NCI-H2171 treated with DMSO at 0.1 percent for 48 hours (cell line): ENCODE results near the gene TOE1.
"Not testable (repeated sequence)": the region's sequence is repeated elsewhere in the genome, so short reads cannot be mapped to it uniquely, and the experiment has no call there.

Experiments used
- DNase-seq: peaks from one replicate; lab custom pipeline; 2025; lab: John Stamatoyannopoulos, UW

The TOE1 gene

GRCh38 chr1:45355683-45356082 lies 15.7 kb downstream of the TOE1 start:
- DNase-seq, result no peak

GRCh38 chr1:45356186-45356585 lies 16.2 kb downstream of the TOE1 start:
- no peak for DNase-seq

DNA sequence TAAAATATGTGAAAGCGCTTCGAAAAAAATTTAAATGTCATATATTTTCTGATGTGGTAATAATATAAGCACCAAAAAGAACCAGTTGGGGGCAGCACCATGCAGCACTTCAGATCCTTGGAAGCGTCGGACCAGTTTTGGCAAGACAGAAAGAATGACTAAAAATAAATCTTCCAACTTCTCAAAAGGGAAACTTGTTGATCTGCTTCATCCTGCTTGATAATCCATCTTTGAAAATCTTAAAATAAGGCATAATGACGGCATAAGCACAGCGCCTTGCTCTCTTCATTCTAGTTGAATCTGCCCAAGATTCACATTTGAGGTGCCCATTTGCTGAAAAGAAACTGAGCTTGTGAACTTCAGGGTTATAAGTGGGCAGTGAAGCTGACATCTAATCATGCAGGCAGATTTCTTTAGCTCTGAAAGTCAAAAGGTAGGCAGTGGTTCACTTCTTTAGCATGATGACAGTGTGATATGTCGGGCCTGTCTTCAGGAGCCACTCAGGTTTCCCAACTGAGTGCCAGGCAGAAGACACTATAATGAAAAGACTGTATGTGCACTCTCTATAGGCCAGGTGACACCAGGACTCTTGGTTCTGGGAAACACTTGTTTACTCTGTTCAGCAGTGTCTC lies 20.0 kb downstream of the TOE1 start:
- DNase-seq, result peak; percentile 43

GRCh38 chr1:45360981-45361380 lies 21.0 kb downstream of the TOE1 start:
- DNase-seq, result not testable (repeated sequence)

- no peak for DNase-seq
These were observed 24.3 kb downstream of the TOE1 start for GRCh38 chr1:45364294-45364693.

GRCh38 chr1:45365051-45365450 lies 25.1 kb downstream of the TOE1 start:
- DNase-seq, result no peak

DNA sequence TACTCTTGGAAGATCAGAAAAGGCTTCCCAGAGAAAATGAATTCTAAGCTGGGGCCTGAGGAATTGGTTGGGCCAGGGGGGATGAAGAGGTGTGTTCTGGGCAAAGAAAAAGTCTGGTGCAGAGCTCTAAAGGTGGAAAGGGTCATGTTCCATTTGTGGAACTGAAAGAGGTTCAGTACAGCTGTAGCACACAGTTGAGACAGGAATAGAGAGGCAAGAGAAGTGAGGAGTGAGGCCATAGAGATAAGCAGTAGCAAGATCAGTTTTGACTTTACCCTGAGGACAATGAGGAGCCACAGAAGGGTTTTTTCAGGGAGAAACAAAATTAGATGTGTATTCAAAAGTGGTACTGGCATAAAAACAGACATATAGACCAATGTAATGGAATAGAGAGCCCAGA lies 30.6 kb downstream of the TOE1 start:
- no peak for DNase-seq

- DNase-seq, result no peak
These were observed 33.6 kb downstream of the TOE1 start for GRCh38 chr1:45373573-45373972.

- DNase-seq, result no peak
These were observed 35.4 kb downstream of the TOE1 start for GRCh38 chr1:45375104-45376090.

GRCh38 chr1:45378184-45378583 lies 38.2 kb downstream of the TOE1 start:
- peak; percentile 17 for DNase-seq

- DNase-seq, result no peak
These were observed 39.6 kb downstream of the TOE1 start for GRCh38 chr1:45379524-45379923.

DNA sequence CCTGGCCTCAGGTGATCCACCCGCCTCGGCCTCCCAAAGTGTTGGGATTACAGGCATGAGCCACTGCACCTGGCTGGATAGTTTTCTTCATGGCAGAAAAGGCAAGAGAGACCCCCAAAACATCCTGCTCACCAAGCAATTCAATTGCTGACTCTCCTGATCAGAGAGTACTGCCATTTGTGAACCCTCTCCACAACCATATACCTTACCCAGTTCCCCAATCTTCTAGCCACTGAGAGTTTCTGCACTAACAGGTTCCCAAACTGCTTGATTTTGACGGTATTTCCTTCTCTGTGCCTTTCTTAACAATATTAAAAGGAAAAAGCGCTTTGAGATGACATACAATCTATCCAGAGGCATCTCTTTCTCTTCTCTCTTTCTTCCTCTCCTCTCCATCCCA lies 40.2 kb downstream of the TOE1 start:
- DNase-seq, result no peak

- DNase-seq, result no peak
These were observed 40.8 kb downstream of the TOE1 start for GRCh38 chr1:45380730-45381129.

DNA sequence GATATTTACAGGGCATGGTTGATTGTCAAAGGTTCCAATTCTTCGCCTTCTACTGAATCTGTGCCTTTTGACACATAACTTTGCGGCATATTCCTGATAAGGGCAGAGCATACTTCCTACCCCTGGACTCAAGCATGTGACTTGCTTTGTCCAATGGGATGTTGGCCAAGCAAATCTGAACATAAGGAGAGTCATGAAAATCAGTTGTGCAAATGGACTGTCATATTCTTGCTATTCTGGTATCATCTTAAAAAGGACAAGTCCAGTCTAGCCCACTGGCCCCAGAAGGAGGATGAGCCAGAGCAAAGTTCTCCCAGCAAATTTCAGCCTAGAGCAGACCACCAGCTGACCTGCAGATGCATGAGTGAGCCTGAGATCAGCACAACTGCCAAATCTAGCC lies 41.3 kb downstream of the TOE1 start:
- no peak for DNase-seq

DNA sequence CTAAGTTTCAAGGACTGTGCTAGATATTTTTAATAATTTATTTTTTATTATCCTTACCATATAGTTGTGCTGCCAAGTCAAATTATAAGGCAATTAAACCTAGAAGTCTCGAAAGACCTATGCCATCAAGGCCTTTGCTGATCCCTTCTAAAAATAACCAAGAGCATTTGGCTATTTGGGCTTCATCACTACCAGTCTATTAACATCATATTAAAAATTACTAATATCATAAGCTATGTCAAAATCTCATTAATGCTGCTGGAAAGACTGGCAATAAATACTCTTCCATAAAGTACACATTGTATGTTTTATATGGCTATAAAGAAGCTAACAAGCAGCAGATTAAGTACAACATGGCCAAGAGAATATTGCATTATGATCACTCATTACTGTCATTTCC lies 43.2 kb downstream of the TOE1 start:
- no peak for DNase-seq

GRCh38 chr1:45384213-45384612 lies 44.2 kb downstream of the TOE1 start:
- DNase-seq, result not testable (repeated sequence)

GRCh38 chr1:45385302-45385701 lies 45.3 kb downstream of the TOE1 start:
- DNase-seq, result peak; percentile 94

GRCh38 chr1:45386219-45386618 lies 46.2 kb downstream of the TOE1 start:
- DNase-seq, result no peak
